ENCODE data around the gene CA10. TPM values are rescaled to one million over a fixed set of nuclear protein-coding genes. Genes with fewer than 3 reads are reported as not detected.

CA10 gene
- total RNA-seq, 1 experiment from 2014 or later = not detected

DNA sequence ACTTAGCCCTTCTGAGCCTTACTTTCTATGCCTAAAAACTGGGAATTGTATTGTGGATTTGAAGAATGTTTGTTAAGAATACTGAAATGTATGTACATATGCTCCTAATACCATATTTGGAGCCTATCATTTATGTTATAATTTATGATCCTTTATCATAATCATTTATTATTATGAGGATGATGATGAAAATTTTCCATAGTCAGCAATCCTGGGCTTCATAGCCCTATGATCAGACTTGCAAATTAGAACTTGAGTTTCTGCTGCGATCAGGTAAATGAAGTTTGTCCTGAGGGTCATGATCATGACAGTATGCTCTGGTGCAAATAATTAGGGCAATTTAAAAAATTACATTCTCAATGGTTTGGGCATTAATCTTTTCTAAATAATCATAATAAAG lies 147.4 kb downstream of the CA10 start:
- POLR2A ChIA-PET (ENCODE audit: low non-redundant PET) = no interaction called here
- Histone ChIP-seq H3K27me3 (replicated peaks; ENCODE audit: insufficient read depth, low read depth, low read length, poor library complexity) (no peaks in the 10 kb centered on the region), H3K36me3 (ENCODE audit: insufficient read depth, low read length, poor library complexity, severe bottlenecking) (no peaks in the 10 kb centered on the region), H3K9me3 (ENCODE audit: low read depth, low read length, poor library complexity, severe bottlenecking) (no peaks in the 10 kb centered on the region), H3K27ac (ENCODE audit: low read depth, low read length, poor library complexity, severe bottlenecking) (no peak overlapping the region), H3K4me1 (ENCODE audit: insufficient read depth, low read length, poor library complexity, severe bottlenecking) (no peaks in the 10 kb centered on the region), H3K4me3 (ENCODE audit: low read depth, low read length, poor library complexity, severe bottlenecking) (no peak overlapping the region)
- no peak for DNase-seq (ENCODE audit: low spot score)
- TF ChIP-seq CTCF (conservative IDR thresholded peaks at IDR 0.05; ENCODE audit: low read depth, low read length) (no peak), EZH2 (IDR thresholded peaks at IDR 0.05; ENCODE audit: borderline replicate concordance, low read depth, low read length, poor library complexity, severe bottlenecking) (no peak)
- BruUV-seq (replicated peaks) = no TSS peak
- CTCF ChIA-PET = no interaction called here
- intact Hi-C loops (cut with micrococcal nuclease; ENCODE audit: unreplicated experiment) = no loop called here

DNA sequence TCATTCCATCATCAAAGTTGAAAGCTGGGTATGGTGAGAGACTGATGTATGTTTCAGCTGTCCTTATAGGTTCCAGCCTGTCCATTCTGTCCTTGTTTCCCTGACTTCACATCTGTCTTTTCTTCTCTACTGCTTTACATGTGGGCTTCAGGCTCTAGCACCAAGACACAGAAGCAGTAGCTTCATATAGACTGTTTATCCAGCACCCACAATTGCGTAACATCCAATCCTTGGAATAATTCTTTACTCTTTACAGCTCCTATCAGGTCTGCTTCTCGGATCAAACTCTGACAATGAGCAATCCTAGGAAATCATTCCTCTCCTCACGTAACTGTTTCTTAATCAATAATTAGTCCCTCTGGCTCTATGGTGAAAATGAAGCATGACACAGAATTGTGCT lies 158.9 kb downstream of the CA10 start:
- no peaks in the 10 kb centered on the region for H3K4me1 ChIP-seq (ENCODE audit: insufficient read depth, low read length, poor library complexity, severe bottlenecking)
- H3K36me3 ChIP-seq (ENCODE audit: insufficient read depth, low read length, poor library complexity, severe bottlenecking) = no peaks in the 10 kb centered on the region
- no TSS peak for BruUV-seq (replicated peaks)
- TF ChIP-seq CTCF (conservative IDR thresholded peaks at IDR 0.05; ENCODE audit: low read depth, low read length) (no peak), EZH2 (IDR thresholded peaks at IDR 0.05; ENCODE audit: borderline replicate concordance, low read depth, low read length, poor library complexity, severe bottlenecking) (no peak)
- H3K4me3 ChIP-seq (ENCODE audit: low read depth, low read length, poor library complexity, severe bottlenecking) = no peak overlapping the region
- POLR2A ChIA-PET (ENCODE audit: low non-redundant PET) = no interaction called here
- intact Hi-C loops (cut with micrococcal nuclease; ENCODE audit: unreplicated experiment) = no loop called here
- no peaks in the 10 kb centered on the region for H3K9me3 ChIP-seq (ENCODE audit: low read depth, low read length, poor library complexity, severe bottlenecking)
- no peak for DNase-seq (ENCODE audit: low spot score)
- H3K27me3 ChIP-seq (replicated peaks; ENCODE audit: insufficient read depth, low read depth, low read length, poor library complexity) = no peaks in the 10 kb centered on the region
- no peak overlapping the region for H3K27ac ChIP-seq (ENCODE audit: low read depth, low read length, poor library complexity, severe bottlenecking)
- CTCF ChIA-PET = no interaction called here

- Histone ChIP-seq H3K9me3 (ENCODE audit: low read depth, low read length, poor library complexity, severe bottlenecking) (no peaks in the 10 kb centered on the region), H3K4me1 (ENCODE audit: insufficient read depth, low read length, poor library complexity, severe bottlenecking) (no peaks in the 10 kb centered on the region), H3K4me3 (ENCODE audit: low read depth, low read length, poor library complexity, severe bottlenecking) (no peak overlapping the region), H3K36me3 (ENCODE audit: insufficient read depth, low read length, poor library complexity, severe bottlenecking) (no peaks in the 10 kb centered on the region), H3K27ac (ENCODE audit: low read depth, low read length, poor library complexity, severe bottlenecking) (no peak overlapping the region), H3K27me3 (replicated peaks; ENCODE audit: insufficient read depth, low read depth, low read length, poor library complexity) (no peaks in the 10 kb centered on the region)
- DNase-seq (ENCODE audit: low spot score) = no peak
- intact Hi-C loops (cut with micrococcal nuclease; ENCODE audit: unreplicated experiment) = no loop called here
- ChIA-PET POLR2A (ENCODE audit: low non-redundant PET) (no interaction called here), CTCF (no interaction called here)
- TF ChIP-seq EZH2 (IDR thresholded peaks at IDR 0.05; ENCODE audit: borderline replicate concordance, low read depth, low read length, poor library complexity, severe bottlenecking) (no peak), CTCF (conservative IDR thresholded peaks at IDR 0.05; ENCODE audit: low read depth, low read length) (no peak)
- no TSS peak for BruUV-seq (replicated peaks)
Measured at GRCh38 chr17:51997723-51998122, 160.8 kb downstream of the CA10 start.

Data from A673 (cell line).